H1 (cell line): Measurements from ENCODE around the gene ZNF618. TPM values are rescaled to one million over a fixed set of nuclear protein-coding genes. Genes with fewer than 3 reads are reported as not detected.

ENCODE experiments used
- CBX5 ChIP-seq: fragments of 300-800, 300-1000 bp; sonication (generic); IDR thresholded peaks from 2 replicates; pipeline ENCODE4 v1.7.1; 2016; ENCODE audit warnings: antibody characterized with exemption, low read length, low read depth
- CBX8 ChIP-seq: fragments of 300-800, 300-1000 bp; sonication (generic); IDR thresholded peaks from 2 replicates; pipeline ENCODE4 v1.7.1; 2016; ENCODE audit warnings: low read depth, low read length, borderline replicate concordance
- CHD7 ChIP-seq: fragments of 300-600 bp; sonication (generic); IDR thresholded peaks from 2 replicates; pipeline ENCODE4 v1.7.1; 2012; ENCODE audit warnings: low read length, moderate library complexity, mild to moderate bottlenecking, inconsistent platforms; ENCODE audit not compliant: insufficient replicate concordance
- HDAC6 ChIP-seq: IDR thresholded peaks from one replicate; pipeline ENCODE4 v1.7.1; 2012; ENCODE audit warnings: low read depth, mild to moderate bottlenecking, inconsistent platforms, low read length, moderate library complexity
- MAFK ChIP-seq: IDR thresholded peaks from 2 replicates; pipeline ENCODE4 v1.6.1; 2012; ENCODE audit warnings: low read depth, mild to moderate bottlenecking, improper control_type of control experiment, low read length
- SP2 ChIP-seq: IDR thresholded peaks from 2 replicates; pipeline ENCODE4 v1.6.1; 2012; ENCODE audit warnings: mild to moderate bottlenecking, low read length, inconsistent platforms
- polyA plus RNA-seq, 7 experiments: library from polyadenylated mRNA; depleted of rRNA in 3 of 7; stranded (reverse) in 5 of 7; unstranded in 2 of 7; fragments of >200 nt in 5 of 7; fragments of 200-250 nt in 2 of 7; gene quantifications; 1 replicate in 5 of 7; 2 replicates in 1 of 7; 4 replicates in 1 of 7; pipeline versions ENCODE4 v1.2.1 to v1.2.3, GENCODE V29; 2011 to 2013; ENCODE audit warnings: missing spikeins in 2 of 7, mixed read lengths in 2 of 7
- total RNA-seq: library from RNA; stranded (reverse); fragmentation: NEBNext Ultra II Directional; extraction: Animal tissue kit (Norgen Biotek cat#: 25700); gene quantifications from 2 replicates; pipeline ENCODE4 v1.2.1, GENCODE V29; 2021

Gene ZNF618
- total and polyA plus RNA-seq, 2 of the 8 experiments (the other 6 are each of a cell fraction or from before 2014, with no cell fraction given): 9.6 to 28.5 TPM

DNA sequence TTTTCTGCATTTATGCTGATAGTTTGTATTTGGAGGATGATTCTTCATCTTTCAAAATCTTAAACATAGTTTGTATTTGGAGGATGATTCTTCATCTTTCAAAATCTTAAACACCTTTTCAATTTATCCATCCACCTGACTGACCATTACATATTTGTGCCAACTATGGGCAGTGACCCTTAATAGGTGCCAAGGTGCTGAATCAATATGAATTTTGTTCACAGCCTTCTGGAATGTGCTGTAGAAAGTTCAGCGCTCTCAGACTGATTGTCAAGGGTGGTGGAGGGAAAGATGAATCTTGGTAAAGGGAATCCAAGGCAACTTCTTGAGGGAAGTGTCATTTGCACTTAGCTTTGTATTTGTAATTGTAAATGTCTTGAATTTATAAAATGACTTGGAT, 18.1 kb downstream of the ZNF618 start (continued):
- TF ChIP-seq CHD7 (no peak), CBX8 (no peak), SP2 (no peak), MAFK (no peak), CBX5 (no peak), HDAC6 (no peak)
